ENCODE data around the gene SAMD4B. TPM values are rescaled to one million over a fixed set of nuclear protein-coding genes. Genes with fewer than 3 reads are reported as not detected.

Gene SAMD4B
- total RNA-seq, 1 experiment from 2014 or later: 135 TPM

GRCh38 chr19:39362682-39363657 is 20.7 kb downstream of the SAMD4B start:
- Histone ChIP-seq H3K9me3 (ENCODE audit: control insufficient read depth, low read depth, low read length) (no peaks in the 10 kb centered on the region), H2AFZ (ENCODE audit: low read length) (no peak overlapping the region), H3K23me2 (ENCODE audit: insufficient read length, low read depth, low read length, poor library complexity, severe bottlenecking) (no peaks in the 10 kb centered on the region), H4K8ac (replicated peaks; ENCODE audit: insufficient read length, low read depth, low read length) (no peak overlapping the region), H2BK12ac (ENCODE audit: insufficient read length, low read depth, low read length) (no peak overlapping the region), H2BK5ac (ENCODE audit: insufficient read length, low read length) (no peak overlapping the region), H3K79me2 (ENCODE audit: insufficient read depth, low read length) (no peaks in the 10 kb centered on the region), H3K27me3 (ENCODE audit: insufficient read depth, low read length) (no peaks in the 10 kb centered on the region), H4K20me1 (ENCODE audit: control insufficient read depth, insufficient read depth, insufficient read length) (no peaks in the 10 kb centered on the region), H3K18ac (ENCODE audit: insufficient read length, low read depth, low read length) (no peak overlapping the region), H3K27ac (ENCODE audit: insufficient read length, low read depth, low read length) (no peak overlapping the region), H3K14ac (ENCODE audit: insufficient read depth, low read length) (no peak overlapping the region), H3K4me1 (ENCODE audit: insufficient read depth, low read length) (no peaks in the 10 kb centered on the region), H3K56ac (ENCODE audit: insufficient read length, low read depth, low read length) (no peak overlapping the region), H3T11ph (ENCODE audit: low read length) (no peak overlapping the region), H3K4ac (ENCODE audit: low read depth, low read length) (no peak overlapping the region), H2BK15ac (ENCODE audit: low read depth, low read length) (no peak overlapping the region), H4K5ac (ENCODE audit: insufficient read length, low read depth, low read length) (no peak overlapping the region), H3K79me1 (ENCODE audit: insufficient read depth, low read depth, low read length, poor library complexity, severe bottlenecking) (no peaks in the 10 kb centered on the region), H3K4me2 (ENCODE audit: insufficient read depth, insufficient read length, low read length) (no peak overlapping the region), H2AK5ac (ENCODE audit: insufficient read length, low read length) (no peak overlapping the region), H2BK20ac (ENCODE audit: low read depth, low read length, poor library complexity, severe bottlenecking) (no peak overlapping the region), H3K23ac (ENCODE audit: insufficient read length, low read depth, low read length) (no peak overlapping the region), H3K9ac (ENCODE audit: extremely low read depth, insufficient read length, low read length) (no peak overlapping the region), H4K91ac (ENCODE audit: insufficient read length, low read depth, low read length) (no peak overlapping the region), H2BK120ac (ENCODE audit: low read depth, low read length, poor library complexity, severe bottlenecking) (no peak overlapping the region)
- no peak overlapping the region for H3K4me3 Mint-ChIP-seq
- H3K9me3 Mint-ChIP-seq: no peaks in the 10 kb centered on the region
- no peaks in the 10 kb centered on the region; the same call in none of the 2 replicates for H3K27me3 Mint-ChIP-seq (ENCODE audit: low read depth)
- H3K36me3 Mint-ChIP-seq (ENCODE audit: insufficient read depth in 1 of 3, low read depth in 3 of 3): peaks cover 26 to 75% (median 54%) of the 10 kb centered on the region in 3 experiments
- H3K4me1 Mint-ChIP-seq: no peaks in the 10 kb centered on the region
- no peak for TF ChIP-seq CTCF (conservative IDR thresholded peaks at IDR 0.05)
- H3K27ac Mint-ChIP-seq: peak overlapping the region in 1 of 3 experiments; percentile 41; a peak in 1 of 7 replicates
- WGBS (ENCODE audit: extremely low coverage, insufficient read length, low lambda C conversion rate): no CpG with 5 or more reads among the region's 6 CpGs
- DNase-seq: no peak
